SJSA1 (cell line): ENCODE data around the gene ADRA2A. TPM values are rescaled to one million over a fixed set of nuclear protein-coding genes. Genes with fewer than 3 reads are reported as not detected.

Experiments used
- DNase-seq, 2 experiments: peaks; one replicate each; pipeline ENCODE4 v3.0.0-alpha.2; 2015 to 2020; ENCODE audit warnings: low spot score in 2 of 2, low read depth in 1 of 2
- H3K27ac ChIP-seq: fragments of 250-450 bp; sonication (Bioruptor Pico); 2 replicates; pipeline ENCODE4 v1.5.1; 2020; ENCODE audit warnings: mild to moderate bottlenecking, moderate library complexity
- H3K27me3 ChIP-seq: fragments of 250-450 bp; sonication (Bioruptor Pico); replicated peaks from 2 replicates; pipeline ENCODE4 v1.5.1; 2020; ENCODE audit warnings: mild to moderate bottlenecking, moderate library complexity
- H3K36me3 ChIP-seq: fragments of 250-450 bp; sonication (Bioruptor Pico); 2 replicates; pipeline ENCODE4 v1.5.1; 2020; ENCODE audit warnings: mild to moderate bottlenecking
- H3K4me1 ChIP-seq: fragments of 250-450 bp; sonication (Bioruptor Pico); replicated peaks from 2 replicates; pipeline ENCODE4 v1.6.1; 2021; ENCODE audit warnings: mild to moderate bottlenecking
- H3K4me3 ChIP-seq: fragments of 250-450 bp; sonication (Bioruptor Pico); 2 replicates; pipeline ENCODE4 v1.5.1; 2020; ENCODE audit warnings: mild to moderate bottlenecking
- H3K9me3 ChIP-seq: fragments of 250-450 bp; sonication (Bioruptor Pico); replicated peaks from 2 replicates; pipeline ENCODE4 v1.5.1; 2020; ENCODE audit warnings: mild to moderate bottlenecking
- total RNA-seq: library from RNA; depleted of rRNA; stranded (reverse); fragments of >200 nt; shearing (Covaris generic); gene quantifications from 2 replicates; pipeline ENCODE4 v1.2.3, GENCODE V29; 2014

ADRA2A gene
- total RNA-seq, 1 experiment from 2014 or later = 0.68 TPM

DNA sequence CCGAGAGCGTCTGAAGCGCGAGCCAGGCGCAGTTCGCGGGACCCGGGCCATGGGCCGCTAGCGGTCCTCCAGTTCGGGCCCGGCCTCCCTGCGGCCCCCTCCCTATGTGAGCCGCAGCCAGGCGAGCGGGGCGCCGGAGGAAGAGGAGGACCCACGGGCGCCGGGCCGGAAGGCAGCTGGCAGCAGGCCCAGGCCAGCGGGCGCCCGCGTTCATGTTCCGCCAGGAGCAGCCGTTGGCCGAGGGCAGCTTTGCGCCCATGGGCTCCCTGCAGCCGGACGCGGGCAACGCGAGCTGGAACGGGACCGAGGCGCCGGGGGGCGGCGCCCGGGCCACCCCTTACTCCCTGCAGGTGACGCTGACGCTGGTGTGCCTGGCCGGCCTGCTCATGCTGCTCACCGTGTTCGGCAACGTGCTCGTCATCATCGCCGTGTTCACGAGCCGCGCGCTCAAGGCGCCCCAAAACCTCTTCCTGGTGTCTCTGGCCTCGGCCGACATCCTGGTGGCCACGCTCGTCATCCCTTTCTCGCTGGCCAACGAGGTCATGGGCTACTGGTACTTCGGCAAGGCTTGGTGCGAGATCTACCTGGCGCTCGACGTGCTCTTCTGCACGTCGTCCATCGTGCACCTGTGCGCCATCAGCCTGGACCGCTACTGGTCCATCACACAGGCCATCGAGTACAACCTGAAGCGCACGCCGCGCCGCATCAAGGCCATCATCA, 1.1 kb downstream of the ADRA2A start:
- Histone ChIP-seq H3K4me1 (peaks cover 24% of the 10 kb centered on the region), H3K27me3 (peaks cover 27% of the 10 kb centered on the region), H3K4me3 (peak overlapping the region; percentile 45), H3K9me3 (no peaks in the 10 kb centered on the region; the same call in 1 of the 2 replicates), H3K27ac (no peak overlapping the region), H3K36me3 (no peaks in the 10 kb centered on the region; the same call in 1 of the 2 replicates)
- peak in 1 of 2 experiments; percentile 45 for DNase-seq

DNA sequence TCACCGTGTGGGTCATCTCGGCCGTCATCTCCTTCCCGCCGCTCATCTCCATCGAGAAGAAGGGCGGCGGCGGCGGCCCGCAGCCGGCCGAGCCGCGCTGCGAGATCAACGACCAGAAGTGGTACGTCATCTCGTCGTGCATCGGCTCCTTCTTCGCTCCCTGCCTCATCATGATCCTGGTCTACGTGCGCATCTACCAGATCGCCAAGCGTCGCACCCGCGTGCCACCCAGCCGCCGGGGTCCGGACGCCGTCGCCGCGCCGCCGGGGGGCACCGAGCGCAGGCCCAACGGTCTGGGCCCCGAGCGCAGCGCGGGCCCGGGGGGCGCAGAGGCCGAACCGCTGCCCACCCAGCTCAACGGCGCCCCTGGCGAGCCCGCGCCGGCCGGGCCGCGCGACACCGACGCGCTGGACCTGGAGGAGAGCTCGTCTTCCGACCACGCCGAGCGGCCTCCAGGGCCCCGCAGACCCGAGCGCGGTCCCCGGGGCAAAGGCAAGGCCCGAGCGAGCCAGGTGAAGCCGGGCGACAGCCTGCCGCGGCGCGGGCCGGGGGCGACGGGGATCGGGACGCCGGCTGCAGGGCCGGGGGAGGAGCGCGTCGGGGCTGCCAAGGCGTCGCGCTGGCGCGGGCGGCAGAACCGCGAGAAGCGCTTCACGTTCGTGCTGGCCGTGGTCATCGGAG, 1.8 kb downstream of the ADRA2A start:
- no peak for DNase-seq
- H3K4me1 ChIP-seq = peaks cover 24% of the 10 kb centered on the region
- peaks cover 23% of the 10 kb centered on the region for H3K27me3 ChIP-seq
- H3K27ac ChIP-seq = no peak overlapping the region
- no peak overlapping the region for H3K4me3 ChIP-seq
- no peaks in the 10 kb centered on the region; the same call in 1 of the 2 replicates for H3K9me3 ChIP-seq
- no peaks in the 10 kb centered on the region; the same call in 1 of the 2 replicates for H3K36me3 ChIP-seq

DNA sequence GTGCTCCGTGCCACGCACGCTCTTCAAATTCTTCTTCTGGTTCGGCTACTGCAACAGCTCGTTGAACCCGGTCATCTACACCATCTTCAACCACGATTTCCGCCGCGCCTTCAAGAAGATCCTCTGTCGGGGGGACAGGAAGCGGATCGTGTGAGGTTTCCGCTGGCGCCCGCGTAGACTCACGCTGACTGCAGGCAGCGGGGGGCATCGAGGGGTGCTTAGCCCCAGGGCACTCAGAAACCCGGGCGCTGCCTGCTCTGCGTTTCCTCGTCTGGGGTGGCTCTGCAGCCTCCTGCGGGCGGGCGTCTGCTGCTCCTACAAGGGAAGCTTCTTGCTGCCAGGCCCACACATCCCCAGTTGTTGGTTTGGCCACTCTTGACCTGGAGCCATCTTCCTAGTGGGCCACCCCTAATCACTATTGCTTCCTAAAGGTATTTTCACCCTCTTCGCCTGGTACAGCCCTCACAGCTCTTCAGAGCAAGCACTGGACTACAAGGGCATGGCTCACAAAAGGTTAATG, 2.5 kb downstream of the ADRA2A start:
- no peaks in the 10 kb centered on the region; the same call in 1 of the 2 replicates for H3K36me3 ChIP-seq
- peaks cover 21% of the 10 kb centered on the region for H3K27me3 ChIP-seq
- H3K27ac ChIP-seq = no peak overlapping the region
- peaks cover 24% of the 10 kb centered on the region for H3K4me1 ChIP-seq
- H3K9me3 ChIP-seq = no peaks in the 10 kb centered on the region; the same call in 1 of the 2 replicates
- no peak overlapping the region for H3K4me3 ChIP-seq
- no peak for DNase-seq

DNA sequence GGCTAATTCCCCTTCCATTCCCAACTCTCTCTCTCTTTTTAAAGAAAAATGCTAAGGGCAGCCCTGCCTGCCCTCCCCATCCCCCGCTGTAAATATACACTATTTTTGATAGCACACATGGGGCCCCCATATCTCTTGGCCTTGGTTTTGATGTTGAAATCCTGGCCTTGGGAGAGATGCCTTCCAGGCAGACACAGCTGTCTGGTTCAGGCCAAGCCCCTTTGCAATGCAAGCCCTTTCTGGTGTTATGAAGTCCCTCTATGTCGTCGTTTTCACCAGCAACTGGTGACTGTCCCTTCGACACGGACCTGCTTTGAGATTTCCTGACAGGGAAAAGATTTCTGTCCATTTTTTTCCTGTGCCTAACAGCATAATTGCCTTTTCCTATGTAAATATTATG, 3.0 kb downstream of the ADRA2A start:
- H3K9me3 ChIP-seq = no peaks in the 10 kb centered on the region; the same call in 1 of the 2 replicates
- H3K27ac ChIP-seq = no peak overlapping the region
- H3K4me1 ChIP-seq = peaks cover 24% of the 10 kb centered on the region
- H3K36me3 ChIP-seq = no peaks in the 10 kb centered on the region; the same call in 1 of the 2 replicates
- peaks cover 16% of the 10 kb centered on the region for H3K27me3 ChIP-seq
- no peak for DNase-seq
- H3K4me3 ChIP-seq = no peak overlapping the region

DNA sequence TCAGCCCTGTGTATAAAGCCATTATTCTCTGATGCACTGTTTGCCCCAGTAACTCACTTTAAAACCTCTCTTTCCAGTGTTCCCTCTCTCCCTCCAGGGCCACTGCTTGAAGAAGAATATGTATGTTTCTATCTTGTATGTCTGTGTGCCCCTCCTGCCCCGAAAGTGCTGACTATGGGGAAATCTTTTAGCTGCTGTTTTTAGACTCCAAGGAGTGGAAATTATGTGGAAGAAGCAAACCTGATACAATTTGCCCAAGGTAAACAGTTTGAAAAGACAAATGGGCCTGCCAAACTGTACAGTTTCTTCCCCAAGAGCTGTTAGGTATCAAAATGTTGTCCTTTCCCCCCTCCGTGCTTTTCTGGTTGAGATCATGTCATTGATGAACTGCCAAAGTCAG, 3.4 kb downstream of the ADRA2A start:
- H3K9me3 ChIP-seq = no peaks in the 10 kb centered on the region; the same call in 1 of the 2 replicates
- no peak overlapping the region for H3K27ac ChIP-seq
- DNase-seq = no peak
- H3K4me1 ChIP-seq = peaks cover 24% of the 10 kb centered on the region
- H3K36me3 ChIP-seq = no peaks in the 10 kb centered on the region; the same call in 1 of the 2 replicates
- H3K4me3 ChIP-seq = no peak overlapping the region
- peaks cover 16% of the 10 kb centered on the region for H3K27me3 ChIP-seq

DNA sequence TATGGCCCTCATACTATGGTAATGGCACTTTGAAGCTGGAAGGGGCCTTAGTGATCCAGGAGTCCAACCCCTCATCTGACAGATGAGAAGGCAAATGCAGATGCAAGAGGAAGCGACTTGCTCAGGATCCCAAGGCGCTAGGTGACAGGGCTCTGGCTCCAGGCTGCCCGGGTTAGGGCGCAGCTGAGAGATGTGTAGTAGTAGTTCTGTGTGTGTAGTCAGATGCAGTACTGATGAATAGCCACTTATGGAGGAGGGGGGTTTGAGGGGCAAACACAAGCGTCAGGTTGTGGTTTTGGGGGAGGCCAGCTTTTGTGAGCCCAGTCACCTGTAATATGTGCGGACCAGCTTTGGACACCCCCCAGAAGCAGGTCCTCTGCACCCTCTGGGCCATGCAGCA, 4.8 kb downstream of the ADRA2A start:
- H3K9me3 ChIP-seq = no peaks in the 10 kb centered on the region; the same call in 1 of the 2 replicates
- no peak for DNase-seq
- H3K36me3 ChIP-seq = no peaks in the 10 kb centered on the region; the same call in 1 of the 2 replicates
- H3K27me3 ChIP-seq = peaks cover 16% of the 10 kb centered on the region
- peaks cover 16% of the 10 kb centered on the region for H3K4me1 ChIP-seq
- H3K4me3 ChIP-seq = no peak overlapping the region
- H3K27ac ChIP-seq = no peak overlapping the region

DNA sequence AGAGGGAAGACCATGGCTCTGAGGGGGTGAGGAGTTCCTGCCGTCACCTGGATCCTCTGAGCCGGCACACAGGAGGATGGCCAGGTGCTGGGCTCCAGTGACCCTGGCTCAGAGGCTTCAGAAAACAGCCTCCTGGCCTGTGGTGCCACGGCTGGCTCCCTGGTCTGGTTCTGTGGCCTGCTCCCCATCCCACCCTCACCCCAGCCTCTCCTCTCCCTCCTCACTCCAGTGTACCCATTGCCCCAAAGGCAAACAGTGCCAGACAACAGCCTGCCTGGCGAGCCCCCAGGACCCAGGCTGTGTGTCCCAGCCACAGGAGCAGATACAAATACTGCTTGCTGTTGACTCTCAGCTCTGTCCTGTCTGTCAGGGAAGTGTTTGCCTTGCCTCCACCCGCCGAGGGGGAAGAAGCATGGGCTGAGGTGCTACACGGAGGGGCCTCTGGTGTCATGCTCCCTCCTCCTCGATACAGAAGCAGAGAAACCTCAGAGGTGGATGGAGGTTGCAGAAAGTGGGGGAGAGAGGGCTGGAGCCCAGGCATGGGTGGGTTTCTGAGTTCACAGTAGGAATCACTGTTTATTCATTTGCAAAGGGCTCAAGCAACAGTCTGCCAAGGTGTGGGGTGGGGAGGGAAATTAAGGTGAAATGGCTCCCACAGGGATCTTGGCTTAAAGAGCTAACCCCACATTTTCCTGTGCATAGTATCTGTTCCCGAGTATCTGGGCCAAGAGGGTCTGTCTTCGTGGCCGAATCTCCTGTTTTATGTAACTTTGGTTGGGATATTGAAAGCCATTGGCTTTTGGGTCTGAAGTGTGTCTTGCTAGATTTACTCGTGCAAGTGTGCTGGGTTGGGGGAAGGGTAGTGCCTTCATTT, 5.5 kb downstream of the ADRA2A start:
- no peak overlapping the region for H3K27ac ChIP-seq
- no peak overlapping the region for H3K4me3 ChIP-seq
- DNase-seq = no peak
- peaks cover 11% of the 10 kb centered on the region for H3K27me3 ChIP-seq
- H3K36me3 ChIP-seq = no peaks in the 10 kb centered on the region; the same call in 1 of the 2 replicates
- H3K4me1 ChIP-seq = peaks cover 9% of the 10 kb centered on the region
- H3K9me3 ChIP-seq = no peaks in the 10 kb centered on the region; the same call in 1 of the 2 replicates

DNA sequence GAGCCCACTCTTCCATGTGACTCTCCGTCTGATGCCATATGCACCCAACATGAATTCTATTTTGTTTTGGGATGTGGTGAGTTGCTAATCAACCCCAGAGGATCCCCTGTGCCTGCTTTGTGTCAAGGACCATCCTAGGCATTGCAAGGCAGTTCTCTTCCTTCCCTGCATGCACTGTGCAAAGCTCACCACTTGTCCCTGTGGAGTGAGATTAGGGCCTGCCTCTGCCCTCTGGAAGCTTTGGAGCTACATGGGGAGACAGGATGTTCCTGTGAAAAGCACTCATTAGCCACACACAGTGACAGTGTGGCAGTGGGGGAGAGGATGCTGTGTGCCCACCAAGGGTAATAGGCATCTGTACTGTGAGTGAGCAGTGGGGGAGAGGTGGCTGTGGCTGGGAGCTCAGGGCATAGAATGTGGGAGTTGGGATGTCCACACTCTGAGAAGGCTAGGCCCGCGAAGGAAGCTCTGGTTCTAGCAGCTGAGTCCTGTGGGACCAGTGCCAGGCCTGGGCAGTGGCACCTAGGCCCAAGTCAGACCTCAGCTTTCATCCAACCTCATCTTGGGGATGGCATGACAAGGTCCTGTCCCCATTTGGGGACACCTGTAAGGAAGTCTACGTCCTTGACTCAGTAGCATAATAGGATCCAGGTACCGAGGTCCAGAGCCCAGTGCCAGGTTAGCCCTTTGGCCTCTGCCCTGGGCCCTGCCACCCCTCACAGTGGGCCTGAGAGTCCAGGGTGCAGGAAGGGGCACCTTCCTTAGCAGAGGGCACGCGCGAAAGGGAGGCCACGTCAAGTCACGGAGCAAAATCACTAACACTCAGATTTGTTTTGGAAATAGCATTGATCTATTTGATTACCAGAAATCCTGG, 6.6 kb downstream of the ADRA2A start:
- Histone ChIP-seq H3K27me3 (peaks cover under 1% of the 10 kb centered on the region; the same call in 1 of the 2 replicates), H3K4me1 (no peaks in the 10 kb centered on the region; the same call in 1 of the 2 replicates), H3K27ac (no peak overlapping the region), H3K4me3 (no peak overlapping the region), H3K9me3 (no peaks in the 10 kb centered on the region), H3K36me3 (no peaks in the 10 kb centered on the region; the same call in 1 of the 2 replicates)
- DNase-seq = peak in 1 of 2 experiments; percentile 30

DNA sequence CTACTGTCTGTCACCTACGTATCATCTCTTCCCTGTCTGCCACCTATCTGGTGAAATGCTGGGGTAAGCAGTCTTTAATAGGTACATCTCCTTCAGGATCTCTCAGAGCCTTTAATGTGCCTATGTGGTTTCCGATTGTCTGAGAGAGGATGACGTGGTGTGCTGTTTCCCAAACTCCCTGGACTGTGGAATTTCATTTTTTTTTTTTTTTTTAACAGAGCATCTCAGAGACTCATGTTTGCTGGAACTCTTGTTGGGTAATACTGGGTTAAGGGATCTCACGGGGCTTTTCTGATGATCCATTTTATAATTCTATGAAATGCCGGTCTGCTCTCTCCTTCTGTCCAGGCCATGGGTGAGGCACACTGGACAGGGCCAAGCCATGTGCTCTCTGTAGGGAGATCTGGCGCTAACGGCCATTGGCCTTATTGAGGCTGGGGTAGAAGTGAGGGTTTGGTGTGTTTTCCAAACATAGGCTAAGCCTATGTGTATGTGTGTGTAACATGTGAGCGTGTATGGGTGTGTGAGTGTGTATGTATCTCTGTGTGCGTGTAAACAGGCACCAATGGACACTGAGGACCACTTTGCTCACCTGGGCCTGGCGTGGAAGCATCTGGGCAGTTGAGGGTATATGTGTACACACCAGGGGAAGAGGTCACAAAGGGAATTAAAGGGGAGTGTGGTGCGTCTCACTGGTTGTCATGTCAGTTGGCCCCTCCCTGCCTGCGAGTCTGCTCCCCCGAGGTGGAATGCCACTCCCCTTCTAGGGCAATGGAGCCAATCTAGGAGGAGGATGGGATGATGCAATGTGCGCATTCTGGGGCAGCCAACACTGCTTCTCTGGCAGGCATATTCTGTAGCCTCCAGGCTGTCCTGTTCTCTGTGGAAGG, 7.8 kb downstream of the ADRA2A start:
- H3K27me3 ChIP-seq = no peaks in the 10 kb centered on the region
- H3K36me3 ChIP-seq = no peaks in the 10 kb centered on the region
- H3K27ac ChIP-seq = no peak overlapping the region
- H3K9me3 ChIP-seq = no peaks in the 10 kb centered on the region
- H3K4me1 ChIP-seq = no peaks in the 10 kb centered on the region
- H3K4me3 ChIP-seq = no peak overlapping the region
- DNase-seq = no peak

DNA sequence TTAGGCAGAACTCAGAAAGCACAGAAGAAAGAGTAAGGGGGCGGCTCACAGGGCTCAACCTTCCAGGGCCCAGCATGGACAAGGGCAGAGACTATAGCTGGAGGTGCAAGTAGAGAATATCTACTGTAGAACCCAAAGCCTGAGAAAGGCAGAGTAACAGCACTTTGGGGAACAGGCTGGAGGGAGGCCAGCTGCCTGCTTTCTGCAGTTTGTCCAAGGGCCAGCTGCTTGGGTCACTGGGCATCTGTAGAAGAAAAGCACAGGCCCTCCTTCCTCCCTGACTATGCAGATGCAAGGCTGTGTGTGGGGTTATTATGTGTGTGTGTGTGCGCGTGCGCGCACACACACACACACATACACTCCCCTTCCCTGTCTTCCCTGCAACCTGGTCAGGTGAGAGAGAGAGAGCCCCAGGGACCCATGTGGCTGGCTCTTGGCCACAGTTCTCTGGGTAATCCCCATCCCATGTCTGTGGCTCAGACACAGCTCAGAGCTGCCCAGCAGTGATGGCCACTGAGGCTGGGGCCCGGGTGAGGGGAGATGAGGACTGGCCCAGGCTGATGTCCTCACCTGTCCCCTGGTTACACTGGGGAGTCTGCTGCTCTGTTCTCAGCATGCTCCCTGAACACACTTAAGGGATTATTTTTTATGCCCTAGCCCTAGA, 9.0 kb downstream of the ADRA2A start:
- Histone ChIP-seq H3K27ac (no peak overlapping the region), H3K4me3 (no peak overlapping the region), H3K36me3 (no peaks in the 10 kb centered on the region), H3K27me3 (no peaks in the 10 kb centered on the region; the same call in 1 of the 2 replicates), H3K4me1 (no peaks in the 10 kb centered on the region), H3K9me3 (no peaks in the 10 kb centered on the region)
- no peak for DNase-seq

DNA sequence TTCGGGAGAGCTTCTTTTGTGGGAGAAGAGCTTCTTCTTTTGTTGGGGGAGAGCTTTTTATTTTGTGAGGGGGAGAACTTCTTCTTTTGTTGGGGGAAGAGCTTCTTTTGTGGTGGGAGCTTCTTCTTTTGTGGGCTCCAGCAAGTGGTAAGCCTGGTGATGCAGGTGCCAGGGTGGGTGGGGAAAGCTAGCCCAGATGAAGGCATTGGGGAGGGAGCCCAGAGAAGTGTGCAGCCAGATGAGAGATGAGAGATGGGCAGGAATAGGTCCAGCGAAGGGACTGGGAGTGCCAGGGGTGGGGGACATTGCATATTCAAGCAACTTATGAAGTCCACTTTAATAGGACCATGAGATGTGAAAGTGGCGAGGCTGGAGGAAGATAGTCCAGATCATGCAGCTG, 9.7 kb downstream of the ADRA2A start:
- Histone ChIP-seq H3K9me3 (no peaks in the 10 kb centered on the region), H3K27ac (no peak overlapping the region), H3K4me3 (no peak overlapping the region), H3K27me3 (no peaks in the 10 kb centered on the region; the same call in 1 of the 2 replicates), H3K36me3 (no peaks in the 10 kb centered on the region), H3K4me1 (no peaks in the 10 kb centered on the region)
- DNase-seq = no peak
